GM19438 (cell line): ENCODE measurements around the gene GTPBP6.
"Not testable (repeated sequence)": the region's sequence is repeated elsewhere in the genome, so short reads cannot be mapped to it uniquely, and the experiment has no call there.

Experiments
- ATAC-seq: cut with Tn5 transposase; IDR thresholded peaks from one replicate; pipeline ENCODE4 v1.9.1; 2021; ENCODE audit warnings: low read depth; ENCODE audit not compliant: unreplicated experiment

The GTPBP6 gene

GRCh38 chrX:338281-338835 is 19.8 kb upstream of the GTPBP6 start:
- no peak for ATAC-seq

DNA sequence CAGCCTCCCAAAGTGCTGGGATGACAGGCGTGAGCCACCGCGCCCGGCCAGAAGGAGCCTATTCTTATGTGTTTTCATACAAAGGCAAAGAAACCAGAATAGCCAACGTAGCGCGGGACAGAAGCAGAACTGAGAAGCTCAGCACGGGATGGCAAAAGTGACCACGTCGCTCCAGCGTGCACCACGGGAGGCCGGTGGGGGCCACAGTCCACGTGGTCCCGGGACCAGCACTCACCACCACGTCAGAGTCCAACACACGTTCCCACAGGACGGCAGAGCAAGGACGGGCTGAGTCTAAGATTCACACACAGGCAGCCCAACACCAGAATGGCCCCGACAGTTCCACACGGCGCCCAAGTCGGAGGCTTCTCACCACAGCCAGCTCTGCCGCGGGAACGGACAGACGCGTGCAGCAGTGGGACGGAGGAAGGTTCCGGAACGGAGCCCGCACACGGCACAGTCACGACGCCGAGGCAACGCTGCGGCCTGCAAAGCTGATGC is 18.8 kb upstream of the GTPBP6 start:
- no peak for ATAC-seq

DNA sequence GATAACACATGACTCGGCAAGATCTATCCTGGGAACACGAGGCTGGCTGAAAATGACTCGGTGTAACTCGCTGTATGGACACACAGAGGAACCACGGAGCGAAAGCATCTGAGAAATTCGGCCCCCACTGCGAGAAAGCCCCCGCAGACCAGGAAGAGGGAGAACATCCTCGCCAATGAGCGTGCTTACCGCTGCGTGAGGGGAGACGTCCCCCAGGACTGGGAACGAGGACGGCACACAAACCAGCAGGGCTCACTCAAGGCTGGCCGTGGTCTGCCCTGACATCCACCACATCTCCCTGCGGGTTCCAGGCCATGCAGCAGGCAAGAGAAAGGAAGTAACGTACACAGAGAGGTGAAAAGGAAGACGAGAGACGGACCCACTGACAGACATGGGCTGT is 17.6 kb upstream of the GTPBP6 start:
- no peak for ATAC-seq

- ATAC-seq: no peak
Measured at GRCh38 chrX:335758-336155, 17.2 kb upstream of the GTPBP6 start.

GRCh38 chrX:334971-335757 is 16.6 kb upstream of the GTPBP6 start:
- ATAC-seq: no peak

GRCh38 chrX:334331-334891 is 15.8 kb upstream of the GTPBP6 start:
- ATAC-seq: no peak

DNA sequence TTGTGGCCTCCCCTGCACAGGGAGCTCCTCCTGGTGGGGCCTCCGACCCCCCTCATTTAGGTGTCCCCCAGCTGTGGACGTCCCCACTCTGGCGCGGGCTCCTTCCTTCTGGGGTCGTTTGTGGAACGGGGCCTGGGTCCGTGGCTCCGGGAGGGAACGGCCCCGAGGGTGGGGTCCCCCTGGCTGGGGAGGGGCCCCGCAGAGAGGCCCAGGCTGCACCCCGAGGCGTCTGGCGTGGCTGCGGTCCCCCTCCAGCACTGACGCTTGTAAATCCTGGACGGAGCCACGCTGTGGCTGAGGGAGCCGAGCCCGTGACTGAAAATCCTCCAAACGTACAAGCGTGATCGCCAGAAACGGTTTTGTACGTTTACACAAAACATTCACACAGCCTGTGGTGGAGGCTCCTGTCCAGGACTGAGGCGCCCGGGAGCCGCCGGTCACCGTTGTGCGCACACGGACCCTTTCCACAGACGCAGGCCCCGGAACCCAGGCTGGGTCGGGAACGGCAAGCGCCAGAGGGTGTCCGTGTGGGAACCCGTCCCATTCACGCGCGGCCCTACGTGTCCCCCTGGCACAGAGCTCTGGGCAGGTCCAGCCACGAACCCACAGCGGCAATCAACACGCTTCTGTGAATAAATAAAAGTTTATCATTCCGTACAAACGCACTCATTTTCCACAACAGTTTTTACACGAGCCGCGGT is 15.2 kb upstream of the GTPBP6 start:
- no peak for ATAC-seq

- ATAC-seq: no peak
Measured at GRCh38 chrX:332916-333610, 14.5 kb upstream of the GTPBP6 start.

GRCh38 chrX:332496-332860 is 13.9 kb upstream of the GTPBP6 start:
- ATAC-seq: no peak

DNA sequence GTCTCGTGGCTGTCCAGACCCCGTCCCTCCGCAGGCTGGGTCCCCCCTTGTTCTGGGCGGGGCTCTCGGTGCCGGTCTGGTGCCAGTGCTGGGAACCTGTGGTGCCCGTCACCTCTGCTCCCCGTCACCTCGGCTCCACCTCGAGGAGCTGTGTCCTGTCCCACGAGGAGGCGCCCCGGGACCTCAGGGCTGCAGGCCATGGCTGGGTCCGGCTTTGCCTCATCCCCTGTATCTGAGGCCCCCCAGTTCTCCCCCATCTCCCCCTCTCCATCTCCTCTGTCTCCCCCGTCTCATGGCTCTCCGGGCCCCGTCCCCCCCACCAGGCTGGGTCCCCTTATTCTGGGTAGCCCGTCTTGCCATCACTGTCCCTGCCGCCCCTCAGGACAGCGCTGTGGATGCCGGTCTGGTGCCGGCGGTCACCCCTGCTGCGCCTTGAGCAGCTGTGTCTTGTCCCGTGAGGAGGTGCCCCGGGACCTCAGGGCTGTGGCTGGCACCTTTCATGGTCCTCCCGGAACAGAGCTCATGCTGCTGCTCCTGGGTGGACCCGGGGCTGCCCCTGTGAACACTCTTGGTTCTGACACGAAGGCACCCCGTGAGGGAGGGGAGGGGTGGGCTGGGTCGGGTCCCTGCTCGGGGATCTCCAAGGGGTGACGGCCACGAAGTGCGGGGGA is 13.4 kb upstream of the GTPBP6 start:
- no peak for ATAC-seq

DNA sequence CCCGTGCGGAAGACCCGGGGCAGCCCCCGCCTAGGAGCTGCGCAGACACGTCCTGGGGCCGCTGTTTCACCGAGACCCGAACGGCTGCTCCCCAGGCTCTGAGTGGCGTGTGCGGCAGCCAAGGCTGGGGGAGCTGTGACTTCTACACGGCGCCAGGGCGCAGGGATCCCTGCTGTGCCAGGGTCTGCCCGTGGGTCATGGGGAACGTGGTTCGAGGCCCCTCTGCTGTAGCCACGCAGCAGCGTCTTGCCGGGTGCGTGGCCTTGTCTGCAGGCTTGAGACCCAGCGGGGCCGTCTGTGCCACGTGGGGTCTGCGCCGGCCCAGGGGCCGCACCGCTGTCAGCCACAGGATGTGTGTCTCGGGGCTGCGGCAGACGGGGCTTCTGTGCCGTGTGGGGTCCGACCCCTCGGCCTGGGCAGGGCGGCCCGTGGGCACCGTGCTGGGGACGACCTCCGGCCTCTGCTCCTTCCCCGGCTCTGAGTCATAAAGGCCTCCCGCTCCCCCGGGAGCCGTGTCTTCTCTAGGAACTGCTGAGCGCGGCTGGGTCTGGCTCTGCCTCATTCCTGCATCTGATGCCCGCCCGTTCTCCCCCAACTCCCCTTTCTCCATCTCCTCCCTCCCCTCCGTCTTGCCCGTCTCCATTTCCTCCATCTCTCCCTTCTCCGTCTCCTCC is 12.7 kb upstream of the GTPBP6 start:
- ATAC-seq: no peak

GRCh38 chrX:330726-331150 is 12.1 kb upstream of the GTPBP6 start:
- ATAC-seq: no peak

DNA sequence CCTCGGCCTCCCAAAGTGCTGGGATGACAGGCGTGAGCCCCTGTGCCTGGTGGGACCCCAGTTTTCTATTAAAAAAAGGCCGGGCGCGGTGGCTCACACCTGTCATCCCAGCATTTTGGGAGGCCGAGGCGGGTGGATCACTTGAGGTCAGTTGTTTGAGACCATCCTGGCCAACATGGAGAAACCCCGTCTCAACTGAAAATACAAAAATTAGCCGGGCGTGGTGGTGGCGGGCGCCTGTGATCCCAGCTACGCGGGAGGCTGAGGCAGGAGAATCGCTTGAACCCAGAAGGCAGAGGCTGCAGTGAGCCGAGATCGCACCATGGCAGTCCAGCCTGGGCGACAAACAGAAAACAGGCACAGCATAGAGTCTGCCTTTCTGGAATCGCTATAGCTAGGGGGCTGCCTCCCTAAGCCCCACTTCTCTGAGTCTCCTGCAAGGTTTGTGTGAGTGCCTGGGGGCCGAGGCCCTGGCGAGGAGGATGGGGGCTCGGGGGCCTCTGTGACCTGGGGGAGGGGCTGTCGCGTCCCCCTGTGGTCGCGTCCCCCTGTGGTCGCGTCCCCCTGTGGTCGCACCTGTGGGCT is 11.6 kb upstream of the GTPBP6 start:
- ATAC-seq: not testable (repeated sequence)

DNA sequence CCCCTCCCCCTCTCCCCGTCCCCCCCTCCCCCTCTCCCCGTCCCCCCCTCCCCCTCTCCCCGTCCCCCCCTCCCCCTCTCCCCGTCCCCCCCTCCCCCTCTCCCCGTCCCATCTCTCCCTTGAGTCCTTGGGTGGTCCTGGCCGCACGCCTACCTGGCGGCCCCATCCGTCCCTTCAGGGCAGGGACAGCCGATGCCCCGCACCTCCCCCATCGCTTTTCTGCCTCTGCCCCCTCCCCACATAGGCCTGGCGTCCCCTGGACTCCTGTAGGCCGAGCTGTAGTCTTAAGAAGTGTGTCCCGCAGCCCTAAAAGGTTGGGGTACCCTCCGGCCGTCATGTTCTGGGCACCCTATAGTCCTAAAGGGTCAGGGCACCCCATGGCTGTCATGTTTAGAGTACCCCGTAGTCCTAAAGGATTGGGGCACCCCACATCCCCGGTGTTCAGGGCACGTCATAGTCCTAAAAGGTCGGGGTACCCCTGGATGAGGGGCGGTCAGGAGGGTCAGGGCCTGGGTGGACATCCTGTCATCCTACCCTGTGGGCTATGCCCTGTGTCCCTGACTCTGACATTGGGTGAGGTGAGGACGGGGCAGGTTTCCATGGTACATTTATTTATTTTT is 10.8 kb upstream of the GTPBP6 start:
- no peak for ATAC-seq

- ATAC-seq: no peak
Measured at GRCh38 chrX:327660-328126, 9.1 kb upstream of the GTPBP6 start.

GRCh38 chrX:324664-325063 is 6.1 kb upstream of the GTPBP6 start:
- not testable (repeated sequence) for ATAC-seq

- ATAC-seq: no peak
Measured at GRCh38 chrX:323721-324628, 5.4 kb upstream of the GTPBP6 start.
